SK-N-SH treated with all-trans-retinoic acid at 6 μM for 48 hours (cell line): ENCODE data around the gene FAM167B.

Experiments used
- ATAC-seq: fragments of 200-7000 bp; cut with Tn5 transposase; 3 replicates; pipeline ENCODE4 v1.9.1; 2020; ENCODE audit warnings: mild to moderate bottlenecking, moderate library complexity
- ARNTL ChIP-seq: fragments of 450-650 bp; formaldehyde crosslinking; IDR thresholded peaks from 2 replicates; pipeline ENCODE4 v1.5.0; 2020; ENCODE audit warnings: low read depth, mild to moderate bottlenecking, moderate library complexity, borderline replicate concordance
- BACH2 ChIP-seq: fragments of 250-450 bp; sonication (Bioruptor Pico); IDR thresholded peaks from 2 replicates; pipeline ENCODE4 v1.9.0; 2021; ENCODE audit warnings: mild to moderate bottlenecking, borderline replicate concordance
- CREB5 ChIP-seq: fragments of 250-450 bp; sonication (Bioruptor Pico); IDR thresholded peaks from 2 replicates; pipeline ENCODE4 v1.5.1; 2020; ENCODE audit warnings: low read depth, mild to moderate bottlenecking, moderate library complexity
- CSDC2 ChIP-seq: fragments of 250-450 bp; sonication (Bioruptor Pico); IDR thresholded peaks from 2 replicates; pipeline ENCODE4 v1.5.0; 2020; ENCODE audit warnings: mild to moderate bottlenecking, moderate library complexity
- ESRRG ChIP-seq: fragments of 250-450 bp; sonication (Bioruptor Pico); IDR thresholded peaks from 2 replicates; pipeline ENCODE4 v1.6.1; 2021; ENCODE audit warnings: mild to moderate bottlenecking
- GLIS3 ChIP-seq: fragments of 250-450 bp; sonication (Bioruptor Pico); IDR thresholded peaks from 2 replicates; pipeline ENCODE4 v1.5.0; 2020; ENCODE audit warnings: mild to moderate bottlenecking, moderate library complexity
- ISL1 ChIP-seq: fragments of 250-450 bp; sonication (Bioruptor Pico); IDR thresholded peaks from 2 replicates; pipeline ENCODE4 v2.1.2; 2022; ENCODE audit warnings: mild to moderate bottlenecking, moderate library complexity
- OSR1 ChIP-seq: fragments of 250-450 bp; sonication (Bioruptor Pico); IDR thresholded peaks from 2 replicates; pipeline ENCODE4 v1.8.0; 2022; ENCODE audit warnings: moderate library complexity, mild to moderate bottlenecking, inconsistent platforms
- PATZ1 ChIP-seq: fragments of 250-450 bp; sonication (Bioruptor Pico); IDR thresholded peaks from 2 replicates; pipeline ENCODE4 v1.8.0; 2020; ENCODE audit warnings: mild to moderate bottlenecking, moderate library complexity, borderline replicate concordance
- POU6F1 ChIP-seq: fragments of 250-450 bp; sonication (Bioruptor Pico); IDR thresholded peaks from 2 replicates; pipeline ENCODE4 v1.8.0; 2021; ENCODE audit warnings: low read depth, mild to moderate bottlenecking, moderate library complexity, borderline replicate concordance
- PPARA ChIP-seq: fragments of 250-450 bp; sonication (Bioruptor Pico); IDR thresholded peaks from 2 replicates; pipeline ENCODE4 v1.5.0; 2020; ENCODE audit warnings: mild to moderate bottlenecking, borderline replicate concordance
- RARB ChIP-seq: fragments of 250-450 bp; sonication (Bioruptor Pico); IDR thresholded peaks from 2 replicates; pipeline ENCODE4 v1.8.0; 2021; ENCODE audit warnings: mild to moderate bottlenecking, moderate library complexity
- SNAI2 ChIP-seq: fragments of 250-450 bp; sonication (Bioruptor Pico); IDR thresholded peaks from 2 replicates; pipeline ENCODE4 v1.5.0; 2020; ENCODE audit warnings: mild to moderate bottlenecking, moderate library complexity
- TCF4 ChIP-seq: fragments of 250-450 bp; sonication (Bioruptor Pico); IDR thresholded peaks from 2 replicates; pipeline ENCODE4 v1.8.0; 2021; ENCODE audit warnings: mild to moderate bottlenecking, moderate library complexity, borderline replicate concordance
- TOX ChIP-seq: fragments of 250-450 bp; sonication (Bioruptor Pico); IDR thresholded peaks from 2 replicates; pipeline ENCODE4 v1.8.0; 2021; ENCODE audit warnings: mild to moderate bottlenecking, moderate library complexity, borderline replicate concordance
- TSHZ2 ChIP-seq: fragments of 250-450 bp; sonication (Bioruptor Pico); IDR thresholded peaks from 2 replicates; pipeline ENCODE4 v1.5.0; 2020; ENCODE audit warnings: mild to moderate bottlenecking, moderate library complexity
- ZNF565 ChIP-seq: fragments of 450-650 bp; formaldehyde crosslinking; conservative IDR thresholded peaks from 2 replicates; pipeline ENCODE4 v1.5.0; 2020; ENCODE audit warnings: low read depth, mild to moderate bottlenecking, moderate library complexity
- ZNF8 ChIP-seq: fragments of 450-650 bp; formaldehyde crosslinking; IDR thresholded peaks from 2 replicates; pipeline ENCODE4 v1.5.0; 2020; ENCODE audit warnings: mild to moderate bottlenecking, moderate library complexity

The FAM167B gene

GRCh38 chr1:32266921-32267591 is 20.0 kb downstream of the FAM167B start:
- TF ChIP-seq TCF4 (CRISPR knock-in tag) (no peak), ISL1 (CRISPR knock-in tag) (0 out of 2 replicates have a peak, but pooled peaks have one; percentile 21), CREB5 (CRISPR knock-in tag) (0 out of 2 replicates have a peak, but pooled peaks have one; percentile 20), CSDC2 (no peak), BACH2 (no peak), ESRRG (CRISPR knock-in tag) (no peak), TOX (no peak)
- TF ChIP-seq, all 23 proteins: peak for 2
- ATAC-seq: peak; percentile 54

GRCh38 chr1:32269744-32270143 is 22.7 kb downstream of the FAM167B start:
- no peak for ATAC-seq
- TF ChIP-seq GLIS3 (CRISPR knock-in tag) (no peak), POU6F1 (CRISPR knock-in tag) (no peak), OSR1 (CRISPR knock-in tag) (no peak), BACH2 (no peak), CREB5 (CRISPR knock-in tag) (no peak), ESRRG (CRISPR knock-in tag) (no peak), PATZ1 (CRISPR knock-in tag) (no peak), SNAI2 (CRISPR knock-in tag) (no peak)
- TF ChIP-seq, all 23 proteins: peak for 0

- TF ChIP-seq ISL1 (CRISPR knock-in tag) (no peak), ARNTL (CRISPR knock-in tag) (no peak), ZNF8 (no peak), RARB (CRISPR knock-in tag) (no peak), ZNF565 (CRISPR knock-in tag) (no peak), TSHZ2 (CRISPR knock-in tag) (no peak), OSR1 (CRISPR knock-in tag) (no peak), PPARA (CRISPR knock-in tag) (no peak), POU6F1 (CRISPR knock-in tag) (no peak), TOX (no peak)
- TF ChIP-seq, all 23 proteins: peak for 0
- ATAC-seq: no peak
Observed at GRCh38 chr1:32272557-32273390, 25.8 kb downstream of the FAM167B start.
